RKO (cell line): ENCODE data around the gene KRTAP4-2.
A peak's percentile ranks its signal among the peaks of the same experiment; 100 is the strongest.
"Not testable (repeated sequence)": the region's sequence is repeated elsewhere in the genome, so short reads cannot be mapped to it uniquely, and the experiment has no call there.

ENCODE experiments used
- DNase-seq: peaks from one replicate; pipeline ENCODE4 v3.0.0-alpha.2; 2016; ENCODE audit warnings: low spot score

KRTAP4-2 gene

DNA sequence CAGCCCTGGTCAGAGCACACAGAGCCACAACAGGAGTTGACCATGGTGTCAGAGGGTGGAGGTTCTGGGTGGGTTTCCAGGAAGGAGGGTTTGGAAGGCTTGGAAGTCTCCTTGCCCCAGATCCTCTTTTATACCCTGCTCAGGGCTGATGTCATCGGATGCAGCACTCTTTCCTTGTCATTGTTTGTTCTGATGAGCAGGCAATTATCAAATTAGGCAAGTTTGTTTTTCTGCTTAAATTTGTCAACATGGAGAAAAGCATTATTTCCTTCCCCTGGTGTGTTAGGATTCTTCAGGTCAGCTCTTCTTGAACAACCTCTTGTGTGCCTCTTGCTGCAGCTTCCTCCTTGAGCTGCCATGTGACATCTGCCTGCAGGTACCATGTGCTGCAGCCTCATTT, 17.4 kb downstream of the KRTAP4-2 start, which contains the start of gene KRTAP4-4:
KRTAP4-4 (minus strand) TSS at position 101 of the 400 bp plus-strand sequence; CDS start at position 44, 57 bp downstream.
- no peak for DNase-seq

DNA sequence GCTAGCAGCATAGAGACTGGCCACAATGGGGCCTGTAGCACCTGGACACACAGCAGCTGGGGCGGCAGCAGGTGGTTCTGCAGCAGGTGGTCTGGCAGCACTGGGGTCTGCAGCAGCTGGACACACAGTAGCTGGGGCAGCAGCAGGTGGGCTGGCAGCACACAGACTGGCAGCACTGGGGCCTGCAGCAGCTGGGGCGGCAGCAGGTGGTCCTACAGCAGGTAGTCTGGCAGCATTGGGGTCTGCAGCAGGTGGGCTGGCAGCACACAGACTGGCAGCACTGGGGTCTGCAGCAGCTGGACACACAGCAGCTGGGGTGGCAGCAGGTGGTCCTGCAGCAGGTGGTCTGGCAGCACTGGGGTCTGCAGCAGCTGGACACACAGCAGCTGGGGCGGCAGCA, 17.8 kb downstream of the KRTAP4-2 start:
- DNase-seq, result not testable (repeated sequence)

DNA sequence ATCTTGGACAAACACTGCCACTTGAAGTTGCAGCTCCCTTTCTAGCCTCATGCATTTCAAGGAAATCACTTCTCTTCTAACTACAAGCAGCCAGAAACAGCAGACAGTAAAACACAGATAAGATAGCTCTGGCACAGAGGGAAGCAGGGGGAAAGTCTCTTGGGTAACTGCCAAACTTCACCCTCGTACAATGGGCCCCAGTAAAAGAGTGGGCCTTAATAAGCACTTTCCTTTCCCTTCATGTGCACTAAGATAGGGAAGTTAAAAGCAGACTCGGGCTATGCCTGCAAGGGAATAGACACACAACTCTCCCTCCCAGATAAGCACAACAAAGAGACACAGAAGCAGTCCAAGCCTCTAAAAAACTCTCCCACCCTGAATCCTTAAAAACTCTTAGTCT, 24.2 kb downstream of the KRTAP4-2 start:
- no peak for DNase-seq

DNA sequence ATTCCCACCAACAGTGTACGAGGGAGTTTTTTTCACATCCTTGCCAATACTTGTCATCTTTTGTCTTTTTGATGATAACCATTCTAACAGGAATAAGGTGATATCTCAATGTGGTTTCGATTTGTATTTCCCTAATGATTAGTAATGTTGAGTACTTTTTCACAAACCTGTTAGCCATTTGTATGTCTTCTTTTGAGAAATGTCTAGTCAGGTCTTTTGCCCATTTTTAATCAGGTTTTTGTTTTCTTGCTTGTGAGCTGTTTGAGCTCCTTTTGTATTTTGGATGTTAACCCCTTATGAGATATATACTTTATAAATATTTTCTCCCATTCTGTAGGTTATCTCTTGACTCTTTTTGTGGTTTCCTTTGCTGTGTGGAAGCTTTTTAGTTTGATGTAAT, 26.5 kb downstream of the KRTAP4-2 start:
- DNase-seq, result no peak

DNA sequence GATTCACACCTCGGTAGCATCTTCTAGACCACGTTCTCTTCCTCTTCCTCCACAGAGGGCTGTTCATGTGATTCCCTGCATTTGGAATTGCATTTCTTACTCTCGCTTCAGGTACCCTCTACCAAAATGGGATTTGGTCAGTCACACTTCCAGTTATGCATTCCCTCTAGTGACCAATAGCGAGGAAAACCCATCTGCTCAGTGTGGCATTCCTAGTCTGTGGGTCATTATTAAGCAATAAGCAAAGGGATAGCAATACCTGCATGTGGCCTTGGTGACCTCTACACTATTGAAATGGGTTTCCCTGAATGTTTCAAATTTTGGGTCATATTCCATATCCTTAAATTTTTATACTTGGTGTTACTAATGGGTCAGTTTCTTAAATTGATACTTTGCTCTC, 28.0 kb downstream of the KRTAP4-2 start:
- no peak for DNase-seq

DNA sequence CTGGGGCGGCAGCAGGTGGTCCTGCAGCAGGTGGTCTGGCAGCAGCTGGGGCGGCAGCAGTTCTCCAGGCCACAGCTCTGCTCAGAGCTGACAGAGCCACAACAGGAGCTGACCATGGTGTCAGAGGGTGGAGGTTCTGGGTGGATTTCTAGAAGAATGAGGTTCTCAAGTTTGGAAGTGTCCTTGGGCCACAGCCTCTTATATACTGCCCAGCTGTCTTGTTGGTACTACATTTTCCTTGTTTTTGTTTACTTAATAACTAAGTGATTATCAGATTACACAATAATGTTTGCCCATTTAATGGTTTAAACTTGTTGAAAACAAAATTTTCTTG, 28.4 kb downstream of the KRTAP4-2 start, which contains the start of gene KRTAP4-5:
KRTAP4-5 (minus strand) TSS at position 174 of the 334 bp plus-strand sequence; CDS start at position 116, 58 bp downstream.
- no peak for DNase-seq

DNA sequence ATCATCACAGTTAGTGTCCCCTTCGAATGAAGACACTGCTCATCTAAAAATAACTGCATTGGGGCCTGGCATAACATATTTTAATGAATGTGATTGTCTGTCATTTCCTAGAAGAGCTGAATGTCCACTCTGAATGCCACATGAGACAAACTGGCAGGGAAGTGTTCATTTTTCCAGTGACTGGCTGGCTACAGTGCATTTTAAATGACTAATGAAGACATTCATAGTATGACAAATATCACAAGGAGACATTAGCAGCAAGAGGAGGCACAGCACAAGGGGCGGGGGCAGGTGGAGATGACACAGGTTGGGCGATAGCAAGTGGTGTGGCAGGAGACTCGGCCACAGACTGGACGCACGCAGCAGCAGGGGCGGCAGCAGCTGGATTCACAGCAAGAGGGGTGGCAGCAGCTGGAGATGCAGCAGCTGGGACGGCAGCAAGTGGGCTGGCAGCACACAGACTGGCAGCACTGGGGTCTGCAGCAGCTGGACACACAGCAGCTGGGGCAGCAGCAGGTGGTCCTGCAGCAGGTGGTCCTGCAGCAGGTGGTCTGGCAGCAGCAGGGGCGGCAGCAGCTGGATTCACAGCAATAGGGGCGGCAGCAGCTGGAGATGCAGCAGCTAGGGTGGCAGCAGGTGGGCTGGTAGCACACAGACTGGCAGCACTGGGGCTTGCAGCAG, 28.9 kb downstream of the KRTAP4-2 start:
- not testable (repeated sequence) for DNase-seq

DNA sequence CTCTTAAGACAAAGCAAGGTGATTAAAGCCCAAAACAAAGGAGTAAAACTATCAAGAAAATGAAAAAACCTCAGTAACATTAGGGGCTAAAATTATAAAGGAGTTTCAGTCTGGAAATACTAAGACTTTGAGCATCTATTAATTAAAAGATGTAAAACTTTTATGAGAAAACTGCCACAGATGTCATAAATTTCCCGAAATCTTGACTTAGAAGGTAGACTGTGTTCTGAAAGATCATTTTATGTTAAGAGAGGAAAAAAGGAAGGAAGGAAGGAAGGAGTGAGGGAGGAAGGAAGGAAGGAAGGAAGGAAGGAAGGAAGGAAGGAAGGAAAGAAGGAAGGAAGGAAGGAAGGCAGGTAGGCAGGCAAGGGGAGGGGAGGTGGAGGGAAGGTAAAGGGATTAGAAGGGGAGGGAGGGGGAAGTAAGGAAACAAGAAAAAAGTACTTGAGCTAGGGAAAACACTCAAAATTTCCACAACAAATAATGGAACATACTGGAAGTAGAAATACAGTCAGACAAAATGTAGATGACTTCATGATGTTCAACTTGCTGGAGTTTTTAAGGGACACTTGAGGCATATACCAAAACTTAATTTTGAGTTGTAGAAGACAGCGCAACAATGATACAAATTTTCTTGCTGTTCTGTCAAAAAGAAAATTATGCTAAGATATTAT, 30.4 kb downstream of the KRTAP4-2 start:
- DNase-seq, result no peak

DNA sequence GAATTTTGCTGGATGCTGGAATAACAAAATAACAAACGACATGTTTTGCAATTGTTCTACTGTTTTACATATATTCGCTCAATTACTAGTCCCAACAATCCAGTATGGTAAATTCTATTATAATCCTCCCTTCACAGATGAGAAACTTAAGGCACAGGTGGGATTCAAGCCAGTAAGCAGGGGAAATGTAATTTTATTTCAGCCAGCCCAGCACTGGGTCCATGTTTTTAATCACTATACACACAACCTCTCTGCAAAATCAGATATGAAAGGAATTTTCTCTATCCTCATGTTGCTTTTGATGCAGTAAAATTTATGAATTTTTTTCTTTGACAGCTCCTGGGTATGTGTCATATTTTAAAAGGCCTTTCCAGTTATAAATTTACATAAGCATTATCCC, 32.8 kb downstream of the KRTAP4-2 start:
- DNase-seq, result no peak

DNA sequence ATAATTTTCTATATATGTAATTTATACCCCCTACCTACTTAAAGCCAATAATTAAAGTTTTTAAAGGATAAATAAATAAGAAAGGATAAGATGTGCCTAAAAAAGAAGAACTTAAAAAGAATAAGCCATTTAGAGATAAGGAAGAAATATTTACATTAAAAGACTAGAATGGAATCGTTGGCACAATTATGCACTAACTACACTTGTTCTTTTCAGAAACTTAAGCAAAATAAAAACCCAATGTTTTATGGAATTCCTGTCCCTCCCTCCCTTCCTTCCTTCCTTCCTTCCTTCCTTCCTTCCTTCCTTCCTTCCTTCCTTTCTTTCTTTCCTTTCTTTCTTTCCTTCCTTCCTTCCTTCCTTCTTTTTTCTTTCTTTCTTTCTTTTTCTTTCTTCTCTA, 33.2 kb downstream of the KRTAP4-2 start:
- DNase-seq, result no peak

DNA sequence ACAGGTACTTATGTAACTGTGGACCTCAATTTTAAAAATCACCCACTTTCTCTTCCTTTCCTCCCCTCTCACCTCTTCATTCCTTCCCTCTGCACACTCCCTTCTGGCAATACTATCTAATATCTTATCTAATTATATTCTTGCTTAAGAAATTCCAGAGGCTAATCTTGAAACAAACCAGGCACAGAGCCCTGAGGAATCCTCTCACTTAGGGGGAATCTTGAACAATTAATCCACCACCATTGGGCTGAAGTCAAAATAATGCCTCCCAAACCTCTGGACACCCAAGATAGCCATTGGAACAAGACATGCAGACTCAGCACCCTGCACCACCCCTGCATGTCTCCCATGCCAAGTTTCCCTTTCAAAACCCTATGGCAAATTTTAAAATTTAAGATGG, 36.7 kb downstream of the KRTAP4-2 start:
- DNase-seq, result no peak

DNA sequence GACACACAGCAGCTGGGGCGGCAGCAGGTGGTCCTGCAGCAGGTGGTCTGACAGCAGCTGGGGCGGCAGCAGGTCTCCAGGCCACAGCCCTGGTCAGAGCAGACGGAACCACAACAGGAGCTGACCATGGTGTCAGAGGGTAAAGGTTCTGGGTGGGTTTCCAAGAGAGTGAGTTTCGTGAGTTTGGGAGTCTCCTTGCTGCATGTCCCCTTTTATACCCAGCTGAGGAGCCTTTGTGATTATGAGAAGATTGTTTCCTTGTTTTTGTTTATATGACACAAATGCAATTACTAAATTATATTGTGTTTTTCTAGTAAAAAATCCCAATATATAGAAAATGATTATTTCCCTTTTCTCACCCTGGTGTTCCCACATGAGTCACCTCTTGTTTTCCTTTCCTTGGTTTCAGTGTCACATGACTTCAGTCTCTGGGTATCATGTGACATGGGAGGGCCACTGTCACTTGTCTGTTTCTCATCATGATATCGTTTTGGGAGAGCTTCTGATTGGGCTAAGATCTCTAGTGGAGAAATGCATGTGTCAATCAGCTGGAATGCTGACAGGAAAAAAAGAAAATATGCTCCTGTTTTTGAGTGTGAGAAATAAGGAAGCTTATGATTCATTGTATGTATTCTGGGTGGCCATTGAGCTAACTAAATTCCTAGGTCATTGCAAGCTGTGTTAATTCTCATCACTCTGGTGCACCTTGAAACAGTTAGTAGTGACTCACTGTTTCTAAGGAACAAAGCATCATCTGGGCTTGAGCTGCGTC, 37.5 kb downstream of the KRTAP4-2 start, which contains the start of gene KRTAP4-6:
KRTAP4-6 (minus strand) TSS at position 185 of the 772 bp plus-strand sequence; CDS start at position 128, 57 bp downstream.
- DNase-seq, result peak; percentile 89

DNA sequence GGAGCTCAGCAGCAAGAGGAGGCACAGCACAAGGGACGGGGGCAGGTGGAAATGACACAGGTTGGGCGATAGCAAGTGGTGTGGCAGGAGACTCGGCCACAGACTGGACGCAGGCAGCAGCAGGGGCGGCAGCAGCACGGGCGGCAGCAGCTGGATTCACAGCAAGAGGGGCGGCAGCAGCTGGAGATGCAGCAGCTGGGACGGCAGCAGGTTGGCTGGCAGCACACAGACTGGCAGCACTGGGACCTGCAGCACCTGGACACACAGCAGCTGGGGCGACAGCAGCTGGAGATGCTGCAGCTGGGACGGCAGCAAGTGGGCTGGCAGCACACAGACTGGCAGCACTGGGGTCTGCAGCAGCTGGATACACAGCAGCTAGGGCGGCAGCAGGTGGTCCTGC, 38.2 kb downstream of the KRTAP4-2 start:
- not testable (repeated sequence) for DNase-seq

DNA sequence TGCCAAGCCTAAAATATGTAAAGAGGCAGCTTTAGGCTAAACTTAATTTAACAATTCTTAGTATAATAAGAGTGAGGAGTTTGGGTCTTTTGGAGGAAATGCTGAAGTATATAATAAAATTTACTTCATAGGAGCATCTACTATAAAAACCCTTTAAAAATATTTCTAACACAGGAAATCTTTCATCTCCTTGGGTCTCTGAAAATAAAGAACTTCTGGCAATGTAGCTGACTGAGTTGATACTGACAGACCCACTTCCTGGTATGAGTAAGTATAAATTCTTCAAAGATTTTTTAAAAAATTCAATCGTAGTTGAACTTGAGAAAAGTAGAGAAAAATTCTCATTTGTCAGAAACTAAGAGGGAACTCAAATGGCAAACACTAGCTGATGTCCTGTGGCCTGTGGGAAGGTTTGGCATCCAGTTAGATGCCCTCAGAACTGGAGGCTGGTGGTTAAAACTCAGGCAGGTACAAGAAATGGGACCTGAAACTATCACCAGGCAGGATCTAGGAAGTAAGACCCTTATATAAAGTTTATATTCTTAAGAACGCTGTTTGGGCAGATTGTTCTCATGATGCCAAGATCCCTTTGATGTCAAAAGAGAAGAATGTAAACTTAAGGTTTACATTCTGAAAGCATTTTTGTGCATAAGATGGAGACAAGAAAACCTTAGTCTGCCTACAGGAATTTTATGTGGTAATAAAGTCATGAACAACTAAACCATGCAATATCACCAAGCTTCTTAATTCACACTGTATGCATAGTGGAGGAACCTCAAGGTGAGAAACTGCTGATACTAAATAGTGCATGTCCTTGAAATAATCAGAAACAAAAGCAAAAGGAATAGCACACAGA, 43.9 kb downstream of the KRTAP4-2 start:
- no peak for DNase-seq

DNA sequence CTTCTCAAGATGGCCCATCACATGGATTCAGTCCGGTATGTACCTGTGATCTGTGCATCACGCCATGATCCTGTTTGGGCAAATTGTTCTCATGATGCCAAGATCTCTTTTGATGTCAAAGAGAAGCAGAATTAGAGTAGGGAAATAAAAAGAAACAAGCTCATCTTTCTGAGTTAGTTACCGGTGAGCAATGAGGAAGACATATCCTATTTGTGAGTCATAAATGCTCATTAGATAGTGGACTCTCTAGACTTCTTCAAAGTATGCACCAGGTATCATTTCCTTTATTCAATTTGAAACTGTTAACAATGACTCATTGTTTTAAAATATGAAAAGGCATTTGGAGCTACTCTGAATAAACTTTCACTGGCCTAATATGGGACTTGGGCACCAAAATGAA, 46.0 kb downstream of the KRTAP4-2 start:
- no peak for DNase-seq
